ENCODE results near the gene SGPL1.

DNA sequence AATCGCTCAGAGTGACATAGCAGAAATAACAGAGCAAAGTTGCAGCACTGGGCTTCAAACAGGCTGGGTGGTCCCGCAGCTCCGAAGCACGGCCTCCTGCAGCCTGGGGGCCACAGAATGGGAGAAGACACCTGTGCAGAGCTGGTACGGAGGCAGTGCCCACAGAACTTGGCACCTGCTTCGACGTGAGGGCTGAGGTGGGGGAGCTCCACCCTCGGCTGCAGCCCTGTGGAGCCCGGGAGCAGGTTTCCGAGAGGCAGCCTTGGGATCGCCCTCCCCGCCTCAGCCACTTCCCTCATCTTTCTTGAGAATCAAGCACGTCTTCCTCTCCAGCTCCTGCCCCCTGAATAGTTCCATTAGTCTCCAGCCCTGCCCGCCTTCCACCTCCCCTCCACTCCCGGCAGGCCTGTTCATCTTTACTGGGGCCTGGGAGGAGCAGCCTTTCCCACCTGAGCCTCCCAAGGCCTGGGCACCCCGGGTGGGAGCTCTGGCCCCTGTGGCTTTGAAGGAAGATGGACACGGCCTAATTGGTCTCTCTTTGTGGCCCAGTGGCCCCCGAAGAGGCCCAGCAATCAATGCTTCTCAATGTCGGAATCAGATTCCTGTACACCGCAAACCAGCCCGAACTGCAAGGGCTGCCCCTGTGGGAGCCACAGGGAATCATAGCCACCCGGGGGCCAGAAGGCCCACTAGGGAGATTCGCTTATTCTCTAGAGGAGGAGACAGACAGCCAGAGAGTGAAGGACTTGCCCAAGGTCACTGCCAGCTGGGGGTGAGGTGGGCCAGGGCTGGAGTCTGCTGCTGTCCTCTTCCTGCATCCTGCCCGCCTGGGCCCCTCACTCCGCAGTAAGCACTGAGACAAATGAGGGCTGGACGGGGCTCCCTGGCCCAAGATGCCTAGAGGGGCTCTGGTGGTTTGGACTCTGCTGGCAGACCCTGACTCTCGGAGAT is 89.6 kb downstream of the SGPL1 start:
- TF ChIP-seq, protein P1, sequence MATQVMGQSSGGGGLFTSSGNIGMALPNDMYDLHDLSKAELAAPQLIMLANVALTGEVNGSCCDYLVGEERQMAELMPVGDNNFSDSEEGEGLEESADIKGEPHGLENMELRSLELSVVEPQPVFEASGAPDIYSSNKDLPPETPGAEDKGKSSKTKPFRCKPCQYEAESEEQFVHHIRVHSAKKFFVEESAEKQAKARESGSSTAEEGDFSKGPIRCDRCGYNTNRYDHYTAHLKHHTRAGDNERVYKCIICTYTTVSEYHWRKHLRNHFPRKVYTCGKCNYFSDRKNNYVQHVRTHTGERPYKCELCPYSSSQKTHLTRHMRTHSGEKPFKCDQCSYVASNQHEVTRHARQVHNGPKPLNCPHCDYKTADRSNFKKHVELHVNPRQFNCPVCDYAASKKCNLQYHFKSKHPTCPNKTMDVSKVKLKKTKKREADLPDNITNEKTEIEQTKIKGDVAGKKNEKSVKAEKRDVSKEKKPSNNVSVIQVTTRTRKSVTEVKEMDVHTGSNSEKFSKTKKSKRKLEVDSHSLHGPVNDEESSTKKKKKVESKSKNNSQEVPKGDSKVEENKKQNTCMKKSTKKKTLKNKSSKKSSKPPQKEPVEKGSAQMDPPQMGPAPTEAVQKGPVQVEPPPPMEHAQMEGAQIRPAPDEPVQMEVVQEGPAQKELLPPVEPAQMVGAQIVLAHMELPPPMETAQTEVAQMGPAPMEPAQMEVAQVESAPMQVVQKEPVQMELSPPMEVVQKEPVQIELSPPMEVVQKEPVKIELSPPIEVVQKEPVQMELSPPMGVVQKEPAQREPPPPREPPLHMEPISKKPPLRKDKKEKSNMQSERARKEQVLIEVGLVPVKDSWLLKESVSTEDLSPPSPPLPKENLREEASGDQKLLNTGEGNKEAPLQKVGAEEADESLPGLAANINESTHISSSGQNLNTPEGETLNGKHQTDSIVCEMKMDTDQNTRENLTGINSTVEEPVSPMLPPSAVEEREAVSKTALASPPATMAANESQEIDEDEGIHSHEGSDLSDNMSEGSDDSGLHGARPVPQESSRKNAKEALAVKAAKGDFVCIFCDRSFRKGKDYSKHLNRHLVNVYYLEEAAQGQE (IDR thresholded peaks at IDR 0.05; ENCODE audit: unreplicated experiment): no peak
- TF ChIP-seq, protein P2, sequence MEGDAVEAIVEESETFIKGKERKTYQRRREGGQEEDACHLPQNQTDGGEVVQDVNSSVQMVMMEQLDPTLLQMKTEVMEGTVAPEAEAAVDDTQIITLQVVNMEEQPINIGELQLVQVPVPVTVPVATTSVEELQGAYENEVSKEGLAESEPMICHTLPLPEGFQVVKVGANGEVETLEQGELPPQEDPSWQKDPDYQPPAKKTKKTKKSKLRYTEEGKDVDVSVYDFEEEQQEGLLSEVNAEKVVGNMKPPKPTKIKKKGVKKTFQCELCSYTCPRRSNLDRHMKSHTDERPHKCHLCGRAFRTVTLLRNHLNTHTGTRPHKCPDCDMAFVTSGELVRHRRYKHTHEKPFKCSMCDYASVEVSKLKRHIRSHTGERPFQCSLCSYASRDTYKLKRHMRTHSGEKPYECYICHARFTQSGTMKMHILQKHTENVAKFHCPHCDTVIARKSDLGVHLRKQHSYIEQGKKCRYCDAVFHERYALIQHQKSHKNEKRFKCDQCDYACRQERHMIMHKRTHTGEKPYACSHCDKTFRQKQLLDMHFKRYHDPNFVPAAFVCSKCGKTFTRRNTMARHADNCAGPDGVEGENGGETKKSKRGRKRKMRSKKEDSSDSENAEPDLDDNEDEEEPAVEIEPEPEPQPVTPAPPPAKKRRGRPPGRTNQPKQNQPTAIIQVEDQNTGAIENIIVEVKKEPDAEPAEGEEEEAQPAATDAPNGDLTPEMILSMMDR (conservative IDR thresholded peaks at IDR 0.05; ENCODE audit: low read depth in 2 of 2): no peak
- TF ChIP-seq, protein P3, sequence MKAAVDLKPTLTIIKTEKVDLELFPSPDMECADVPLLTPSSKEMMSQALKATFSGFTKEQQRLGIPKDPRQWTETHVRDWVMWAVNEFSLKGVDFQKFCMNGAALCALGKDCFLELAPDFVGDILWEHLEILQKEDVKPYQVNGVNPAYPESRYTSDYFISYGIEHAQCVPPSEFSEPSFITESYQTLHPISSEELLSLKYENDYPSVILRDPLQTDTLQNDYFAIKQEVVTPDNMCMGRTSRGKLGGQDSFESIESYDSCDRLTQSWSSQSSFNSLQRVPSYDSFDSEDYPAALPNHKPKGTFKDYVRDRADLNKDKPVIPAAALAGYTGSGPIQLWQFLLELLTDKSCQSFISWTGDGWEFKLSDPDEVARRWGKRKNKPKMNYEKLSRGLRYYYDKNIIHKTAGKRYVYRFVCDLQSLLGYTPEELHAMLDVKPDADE (IDR thresholded peaks at IDR 0.05): no peak
- TF ChIP-seq POLR2AphosphoS5 (IDR thresholded peaks at IDR 0.05; ENCODE audit: low read depth) (no peak), EZH2 (IDR thresholded peaks at IDR 0.05; ENCODE audit: low read depth, unreplicated experiment) (no peak), EZH2phosphoT487 (IDR thresholded peaks at IDR 0.05; ENCODE audit: unreplicated experiment) (no peak), CREB1 (CRISPR knock-in tag; IDR thresholded peaks at IDR 0.05; ENCODE audit: low read depth) (no peak), ZNF114 (CRISPR knock-in tag; IDR thresholded peaks at IDR 0.05) (no peak), ZNF331 (CRISPR knock-in tag; IDR thresholded peaks at IDR 0.05; ENCODE audit: low read depth) (no peak), JUNB (IDR thresholded peaks at IDR 0.05; ENCODE audit: unreplicated experiment) (no peak)
- TF ChIP-seq, protein P4, sequence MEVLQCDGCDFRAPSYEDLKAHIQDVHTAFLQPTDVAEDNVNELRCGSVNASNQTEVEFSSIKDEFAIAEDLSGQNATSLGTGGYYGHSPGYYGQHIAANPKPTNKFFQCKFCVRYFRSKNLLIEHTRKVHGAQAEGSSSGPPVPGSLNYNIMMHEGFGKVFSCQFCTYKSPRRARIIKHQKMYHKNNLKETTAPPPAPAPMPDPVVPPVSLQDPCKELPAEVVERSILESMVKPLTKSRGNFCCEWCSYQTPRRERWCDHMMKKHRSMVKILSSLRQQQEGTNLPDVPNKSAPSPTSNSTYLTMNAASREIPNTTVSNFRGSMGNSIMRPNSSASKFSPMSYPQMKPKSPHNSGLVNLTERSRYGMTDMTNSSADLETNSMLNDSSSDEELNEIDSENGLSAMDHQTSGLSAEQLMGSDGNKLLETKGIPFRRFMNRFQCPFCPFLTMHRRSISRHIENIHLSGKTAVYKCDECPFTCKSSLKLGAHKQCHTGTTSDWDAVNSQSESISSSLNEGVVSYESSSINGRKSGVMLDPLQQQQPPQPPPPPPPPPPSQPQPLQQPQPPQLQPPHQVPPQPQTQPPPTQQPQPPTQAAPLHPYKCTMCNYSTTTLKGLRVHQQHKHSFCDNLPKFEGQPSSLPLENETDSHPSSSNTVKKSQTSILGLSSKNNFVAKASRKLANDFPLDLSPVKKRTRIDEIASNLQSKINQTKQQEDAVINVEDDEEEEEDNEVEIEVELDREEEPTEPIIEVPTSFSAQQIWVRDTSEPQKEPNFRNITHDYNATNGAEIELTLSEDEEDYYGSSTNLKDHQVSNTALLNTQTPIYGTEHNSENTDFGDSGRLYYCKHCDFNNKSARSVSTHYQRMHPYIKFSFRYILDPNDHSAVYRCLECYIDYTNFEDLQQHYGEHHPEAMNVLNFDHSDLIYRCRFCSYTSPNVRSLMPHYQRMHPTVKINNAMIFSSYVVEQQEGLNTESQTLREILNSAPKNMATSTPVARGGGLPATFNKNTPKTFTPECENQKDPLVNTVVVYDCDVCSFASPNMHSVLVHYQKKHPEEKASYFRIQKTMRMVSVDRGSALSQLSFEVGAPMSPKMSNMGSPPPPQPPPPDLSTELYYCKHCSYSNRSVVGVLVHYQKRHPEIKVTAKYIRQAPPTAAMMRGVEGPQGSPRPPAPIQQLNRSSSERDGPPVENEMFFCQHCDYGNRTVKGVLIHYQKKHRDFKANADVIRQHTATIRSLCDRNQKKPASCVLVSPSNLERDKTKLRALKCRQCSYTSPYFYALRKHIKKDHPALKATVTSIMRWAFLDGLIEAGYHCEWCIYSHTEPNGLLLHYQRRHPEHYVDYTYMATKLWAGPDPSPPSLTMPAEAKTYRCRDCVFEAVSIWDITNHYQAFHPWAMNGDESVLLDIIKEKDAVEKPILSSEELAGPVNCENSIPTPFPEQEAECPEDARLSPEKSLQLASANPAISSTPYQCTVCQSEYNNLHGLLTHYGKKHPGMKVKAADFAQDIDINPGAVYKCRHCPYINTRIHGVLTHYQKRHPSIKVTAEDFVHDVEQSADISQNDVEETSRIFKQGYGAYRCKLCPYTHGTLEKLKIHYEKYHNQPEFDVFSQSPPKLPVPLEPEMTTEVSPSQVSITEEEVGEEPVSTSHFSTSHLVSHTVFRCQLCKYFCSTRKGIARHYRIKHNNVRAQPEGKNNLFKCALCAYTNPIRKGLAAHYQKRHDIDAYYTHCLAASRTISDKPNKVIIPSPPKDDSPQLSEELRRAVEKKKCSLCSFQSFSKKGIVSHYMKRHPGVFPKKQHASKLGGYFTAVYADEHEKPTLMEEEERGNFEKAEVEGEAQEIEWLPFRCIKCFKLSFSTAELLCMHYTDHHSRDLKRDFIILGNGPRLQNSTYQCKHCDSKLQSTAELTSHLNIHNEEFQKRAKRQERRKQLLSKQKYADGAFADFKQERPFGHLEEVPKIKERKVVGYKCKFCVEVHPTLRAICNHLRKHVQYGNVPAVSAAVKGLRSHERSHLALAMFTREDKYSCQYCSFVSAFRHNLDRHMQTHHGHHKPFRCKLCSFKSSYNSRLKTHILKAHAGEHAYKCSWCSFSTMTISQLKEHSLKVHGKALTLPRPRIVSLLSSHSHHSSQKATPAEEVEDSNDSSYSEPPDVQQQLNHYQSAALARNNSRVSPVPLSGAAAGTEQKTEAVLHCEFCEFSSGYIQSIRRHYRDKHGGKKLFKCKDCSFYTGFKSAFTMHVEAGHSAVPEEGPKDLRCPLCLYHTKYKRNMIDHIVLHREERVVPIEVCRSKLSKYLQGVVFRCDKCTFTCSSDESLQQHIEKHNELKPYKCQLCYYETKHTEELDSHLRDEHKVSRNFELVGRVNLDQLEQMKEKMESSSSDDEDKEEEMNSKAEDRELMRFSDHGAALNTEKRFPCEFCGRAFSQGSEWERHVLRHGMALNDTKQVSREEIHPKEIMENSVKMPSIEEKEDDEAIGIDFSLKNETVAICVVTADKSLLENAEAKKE (CRISPR knock-in tag; IDR thresholded peaks at IDR 0.05): no peak

Data from GM23338 (cell line).